ENCODE data around the gene MYD88.

- TF ChIP-seq POLR2A (IDR thresholded peaks at IDR 0.05) (no peak), CTCF (IDR thresholded peaks at IDR 0.05) (no peak)
These were observed 7.8 kb upstream of the MYD88 start for GRCh38 chr3:38130631-38131065.

All from vagina (tissue), 2 donors.